Stimulated activated naive B cell treated with anti-CD40 and anti-IgM and Interleukin-4, amounts not matched to agents 10 μg/mL and 1 μg/mL and 100 μg/mL, for 72 hours (primary cell): Measurements from ENCODE around the gene SERPINA4.

Experiments used
- ATAC-seq, 2 donors: fragments of 150-1000 bp; cut with Tn5 transposase; replicated peaks; 2 replicates each; pipeline ENCODE4 v1.10.0; 2021; ENCODE audit warnings: moderate library complexity in 1 of 2
- DNase-seq: peaks from one replicate; pipeline ENCODE4 v3.0.0; 2021
- H3K27ac Mint-ChIP-seq: one replicate; pipeline ENCODE4 v1.8.0; 2022; ENCODE audit warnings: mild to moderate bottlenecking, mixed read lengths
- H3K27me3 Mint-ChIP-seq, 2 donors: one replicate each; pipeline ENCODE4 v1.8.0; 2022; ENCODE audit warnings: mixed read lengths in 2 of 2
- H3K36me3 Mint-ChIP-seq, 2 donors: one replicate each; pipeline ENCODE4 v1.8.0; 2022; ENCODE audit warnings: mixed read lengths in 2 of 2, mild to moderate bottlenecking in 1 of 2
- H3K4me1 Mint-ChIP-seq, 2 donors: one replicate each; pipeline ENCODE4 v1.8.0; 2022; ENCODE audit warnings: mixed read lengths in 2 of 2, mild to moderate bottlenecking in 1 of 2
- H3K4me3 Mint-ChIP-seq, 2 donors: one replicate each; pipeline ENCODE4 v1.8.0; 2022; ENCODE audit warnings: mild to moderate bottlenecking in 2 of 2, mixed read lengths in 2 of 2, moderate library complexity in 1 of 2
- H3K9me3 Mint-ChIP-seq, 2 donors: one replicate each; pipeline ENCODE4 v1.8.0; 2022; ENCODE audit warnings: mixed read lengths in 2 of 2, mild to moderate bottlenecking in 1 of 2

SERPINA4 gene

DNA sequence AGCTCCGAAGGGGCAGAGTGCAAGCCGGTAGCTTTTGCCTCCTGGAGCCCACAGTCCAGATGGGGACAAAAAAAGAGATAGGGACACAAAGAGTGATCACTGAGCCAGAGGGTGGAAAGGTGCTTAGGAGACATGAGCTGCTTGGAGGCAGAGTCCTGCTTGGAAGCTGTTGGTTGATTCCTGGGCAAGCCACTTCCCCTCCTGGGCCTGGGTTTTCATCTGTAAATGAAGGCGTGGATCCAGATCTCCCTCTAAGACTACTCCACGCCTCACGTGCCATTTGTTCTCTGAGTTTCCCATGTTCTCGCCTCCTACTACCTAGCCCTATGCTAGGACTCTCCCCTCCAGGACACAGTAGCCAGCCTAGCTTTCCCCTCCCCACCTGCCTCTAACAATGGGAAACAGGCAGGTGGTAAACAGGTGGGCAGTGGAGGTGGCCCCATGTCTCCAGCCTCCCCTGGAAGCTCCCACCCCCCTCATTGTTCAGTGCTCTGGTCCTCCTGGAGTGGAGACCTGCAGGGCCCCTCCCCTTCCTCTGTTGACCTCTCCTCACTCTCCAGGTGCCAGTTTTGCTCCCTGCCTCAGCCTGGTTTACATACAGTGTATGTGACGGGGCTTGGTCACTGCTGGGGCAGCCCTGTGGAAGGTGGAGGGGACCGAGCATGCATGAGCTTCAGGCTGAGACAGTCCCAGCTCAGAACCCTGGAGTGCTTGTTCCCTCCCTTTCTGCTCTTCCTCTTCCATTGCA, 54.8 kb downstream of the SERPINA4 start:
- Mint-ChIP-seq H3K36me3 (peaks cover 4 to 6% of the 10 kb centered on the region in 2 donors), H3K27me3 (no peaks in the 10 kb centered on the region), H3K4me1 (no peaks in the 10 kb centered on the region), H3K4me3 (no peak overlapping the region), H3K27ac (no peak overlapping the region), H3K9me3 (peaks cover 14 to 17% of the 10 kb centered on the region in 2 donors)
- no peak for DNase-seq
- no peak for ATAC-seq

GRCh38 chr14:94617366-94617941, 56.2 kb downstream of the SERPINA4 start:
- H3K27ac Mint-ChIP-seq = no peak overlapping the region
- H3K4me3 Mint-ChIP-seq = no peak overlapping the region
- H3K4me1 Mint-ChIP-seq = no peaks in the 10 kb centered on the region

DNA sequence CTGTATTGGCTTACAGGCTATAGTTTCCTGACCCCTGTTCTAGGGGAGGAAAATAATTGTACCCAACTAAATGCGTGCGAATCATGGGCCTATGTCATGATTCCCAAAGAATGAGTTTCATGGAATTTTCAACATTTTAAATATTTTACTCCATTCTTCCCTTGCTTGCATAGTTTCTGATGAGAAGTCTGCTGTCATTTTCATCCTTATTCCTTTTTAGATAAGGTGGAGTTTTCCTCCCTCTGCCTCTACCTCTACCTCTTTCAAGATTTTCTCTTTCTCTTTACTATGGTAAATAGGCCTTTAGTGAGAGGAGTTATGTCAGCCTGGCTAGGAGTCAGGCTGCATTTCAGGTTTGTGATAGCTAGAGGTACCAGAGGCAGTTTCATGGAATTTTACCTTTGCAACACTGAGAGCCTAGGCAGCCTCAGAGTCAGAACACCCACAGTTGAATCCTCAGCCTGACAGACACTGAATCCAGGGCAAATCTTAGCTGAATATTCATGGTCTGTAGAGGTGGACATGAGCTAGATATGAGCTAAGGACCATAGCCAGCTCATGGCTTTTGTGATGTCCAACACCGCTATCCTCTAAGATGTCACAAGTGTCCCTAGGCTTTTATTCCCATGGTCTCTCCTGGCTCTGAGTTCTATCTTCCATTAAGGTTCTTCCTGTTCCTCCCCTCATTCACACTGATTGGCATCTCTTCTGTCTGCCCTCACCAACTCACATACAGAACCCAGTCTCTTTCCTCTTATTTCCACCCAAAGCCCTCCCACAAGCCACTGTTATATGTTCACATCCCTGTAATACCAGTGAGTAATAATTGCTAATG, 57.0 kb downstream of the SERPINA4 start:
- H3K36me3 Mint-ChIP-seq = peaks cover 4 to 6% of the 10 kb centered on the region in 2 donors
- ATAC-seq (no peak), DNase-seq (no peak)
- H3K27me3 Mint-ChIP-seq = no peaks in the 10 kb centered on the region
- peaks cover 14 to 17% of the 10 kb centered on the region in 2 donors for H3K9me3 Mint-ChIP-seq
- H3K4me1 Mint-ChIP-seq = no peaks in the 10 kb centered on the region
- no peak overlapping the region for H3K27ac Mint-ChIP-seq
- H3K4me3 Mint-ChIP-seq = no peak overlapping the region

More at GRCh38 chr14:94617366-94617941, 56.2 kb downstream of the SERPINA4 start:
- Mint-ChIP-seq H3K27me3 (no peaks in the 10 kb centered on the region), H3K36me3 (peaks cover 4 to 6% of the 10 kb centered on the region in 2 donors), H3K9me3 (peaks cover 14 to 17% of the 10 kb centered on the region in 2 donors)
- DNase-seq = no peak
- no peak for ATAC-seq

DNA sequence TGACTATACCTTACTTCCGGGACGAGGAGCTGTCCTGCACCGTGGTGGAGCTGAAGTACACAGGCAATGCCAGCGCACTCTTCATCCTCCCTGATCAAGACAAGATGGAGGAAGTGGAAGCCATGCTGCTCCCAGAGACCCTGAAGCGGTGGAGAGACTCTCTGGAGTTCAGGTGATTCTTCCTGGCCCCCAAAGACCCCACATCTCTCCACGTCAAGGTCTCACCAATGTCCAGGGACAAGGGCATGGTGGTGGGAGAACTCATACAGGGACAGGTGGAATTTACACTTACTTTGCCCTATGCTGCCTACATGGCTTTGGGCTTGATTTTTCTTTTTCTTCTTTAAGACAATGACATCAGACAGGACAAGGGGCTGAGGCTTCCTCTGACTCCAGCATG, 58.1 kb downstream of the SERPINA4 start:
- no peak overlapping the region for H3K4me3 Mint-ChIP-seq

More for the DNA sequence above, 58.1 kb downstream of the SERPINA4 start:
- no peak overlapping the region for H3K27ac Mint-ChIP-seq
- ATAC-seq (no peak), DNase-seq (no peak)
- H3K4me1 Mint-ChIP-seq = no peaks in the 10 kb centered on the region
- peaks cover 14 to 17% of the 10 kb centered on the region in 2 donors for H3K9me3 Mint-ChIP-seq
- H3K36me3 Mint-ChIP-seq = peaks cover 4 to 6% of the 10 kb centered on the region in 2 donors
- no peaks in the 10 kb centered on the region for H3K27me3 Mint-ChIP-seq
